HG02623 (cell line): Measurements from ENCODE around the gene GNPAT.

Experiments
- ATAC-seq: cut with Tn5 transposase; IDR thresholded peaks from one replicate; pipeline ENCODE4 v1.9.1; 2021; ENCODE audit warnings: moderate library complexity; ENCODE audit not compliant: unreplicated experiment

Gene GNPAT

DNA sequence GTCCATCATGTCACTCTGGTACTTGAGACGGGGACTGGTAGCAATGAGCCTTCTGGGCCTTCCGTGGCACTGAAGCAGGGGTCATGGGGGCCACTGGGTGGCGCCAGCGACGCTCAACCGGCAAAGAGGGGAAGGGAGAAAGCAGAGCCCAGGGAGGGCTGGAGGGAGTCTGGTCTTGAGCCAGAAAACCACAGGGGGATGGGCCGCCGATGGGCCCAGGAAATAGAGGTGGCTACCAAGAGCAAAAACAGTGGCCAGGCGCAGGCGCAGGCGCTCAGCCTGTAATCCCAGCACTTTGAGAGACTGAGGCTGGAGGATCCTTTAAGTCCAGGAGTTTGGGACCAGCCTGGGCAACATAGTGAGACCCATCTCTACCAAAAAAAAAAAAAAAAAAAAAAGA is 74.9 kb downstream of the GNPAT start:
- ATAC-seq, result no peak

DNA sequence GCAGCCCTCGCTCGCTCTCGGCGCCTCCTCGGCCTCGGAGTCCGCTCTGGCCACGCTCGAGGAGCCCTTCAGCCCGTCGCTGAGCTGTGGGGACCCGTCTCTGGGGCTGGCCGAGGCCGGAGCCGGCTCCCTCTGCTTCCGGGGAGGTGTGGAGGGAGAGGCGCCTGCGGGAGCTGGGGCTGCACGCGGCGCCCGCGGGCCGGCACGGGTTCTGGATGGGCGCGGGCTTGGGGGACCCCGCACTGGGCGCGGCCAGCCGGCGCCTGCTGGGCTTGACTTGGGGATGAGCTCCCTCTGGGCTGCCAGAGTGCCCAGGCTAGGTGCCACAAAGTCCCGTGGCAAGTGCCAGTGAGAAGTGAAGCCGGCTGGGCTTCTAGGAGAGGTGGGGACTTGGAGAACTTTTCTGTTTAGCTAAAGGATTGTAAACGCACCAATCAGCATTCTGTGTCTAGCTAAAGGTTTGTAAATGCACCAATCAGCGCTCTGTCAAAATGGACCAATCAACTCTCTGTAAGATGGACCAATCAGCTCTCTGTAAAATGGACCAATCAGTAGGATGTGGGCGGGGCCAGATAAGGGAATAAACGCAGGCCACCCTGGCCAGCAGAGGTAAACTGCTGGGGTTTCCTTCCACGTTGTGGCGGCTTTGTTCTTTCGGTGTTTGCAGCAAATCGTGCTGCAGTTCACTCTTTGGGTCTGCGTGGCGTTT is 76.4 kb downstream of the GNPAT start:
- no peak for ATAC-seq

DNA sequence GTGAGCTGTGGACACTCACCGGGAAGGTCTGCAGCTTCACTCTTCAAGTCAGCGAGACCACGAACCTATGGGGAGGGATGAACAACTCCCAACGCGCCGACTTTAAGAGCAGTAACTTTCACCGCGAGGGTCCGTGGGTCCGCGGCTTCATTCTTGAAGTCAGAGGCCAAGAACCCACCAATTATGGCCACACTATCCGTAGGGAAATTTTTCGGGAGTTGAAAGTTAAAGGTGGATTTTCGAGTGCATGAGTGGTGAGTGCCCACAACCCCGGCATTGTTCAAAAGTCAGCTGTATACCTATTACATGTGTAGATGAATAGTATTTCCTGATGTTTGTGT is 77.0 kb downstream of the GNPAT start:
- ATAC-seq, result no peak

DNA sequence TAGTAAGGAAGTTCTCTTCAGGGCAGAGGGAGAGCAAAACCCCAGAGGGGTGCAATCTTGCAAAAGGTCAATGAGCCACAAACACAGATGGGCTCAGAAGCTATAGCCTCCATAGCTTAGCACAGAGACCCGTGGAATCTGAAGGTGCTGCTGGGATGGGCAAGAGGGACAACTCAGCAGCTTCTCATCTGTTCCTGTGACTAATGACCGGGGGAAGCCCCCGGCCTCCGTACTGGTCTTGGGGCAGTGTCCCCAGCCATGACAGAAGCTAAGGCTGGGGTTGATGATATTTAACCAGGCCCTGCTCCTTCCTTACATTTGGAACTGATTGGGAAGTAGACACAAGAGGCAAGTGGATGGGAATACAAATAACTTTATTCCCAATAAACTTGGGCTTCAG is 77.6 kb downstream of the GNPAT start:
- ATAC-seq, result no peak

GRCh38 chr1:231319080-231319479 is 78.1 kb downstream of the GNPAT start:
- no peak for ATAC-seq

- no peak for ATAC-seq
Measured at GRCh38 chr1:231322880-231323530, 82.0 kb downstream of the GNPAT start.

DNA sequence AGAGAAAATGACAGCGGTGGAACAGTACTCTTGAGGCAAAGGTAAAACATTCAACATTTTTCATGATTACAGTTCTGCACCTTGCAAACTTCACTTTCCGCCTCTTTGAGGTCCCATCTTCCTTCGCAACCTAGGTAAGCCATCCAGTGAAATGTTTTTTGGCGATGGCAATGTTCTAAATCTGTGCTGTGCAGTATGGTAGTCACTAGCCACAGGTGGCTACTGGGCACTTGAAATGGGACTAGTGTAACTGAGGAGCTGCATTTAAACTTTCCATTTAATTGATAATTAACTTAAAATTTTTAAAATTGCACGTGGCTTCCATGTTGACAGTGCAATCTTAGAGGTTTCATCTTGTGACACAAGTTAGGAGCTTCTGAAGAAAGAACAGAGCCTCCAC is 83.6 kb downstream of the GNPAT start:
- ATAC-seq, result no peak

GRCh38 chr1:231326248-231326647 is 85.2 kb downstream of the GNPAT start:
- no peak for ATAC-seq
